Peyer's patch (tissue), 4 donors: Measurements from ENCODE around the gene KCNF1.

Experiments used
- CTCF ChIP-seq, 6 experiments: fragments of 450-650 bp in 4 of 6; fragments of 200-600 bp in 2 of 6; sonication (generic) in 1 of 6; IDR thresholded peaks; one replicate each; pipeline ENCODE4 v1.5.1; 2017 to 2019; ENCODE audit warnings: antibody characterized with exemption in 6 of 6, mild to moderate bottlenecking in 3 of 6, moderate library complexity in 1 of 6
- POLR2A ChIP-seq, 2 donors: fragments of 450-650 bp; IDR thresholded peaks; one replicate each; pipeline ENCODE4 v1.5.1; 2017; ENCODE audit warnings: antibody characterized with exemption in 2 of 2, mild to moderate bottlenecking in 2 of 2, moderate library complexity in 2 of 2

GRCh38 chr2:10931710-10932255 is 20.0 kb downstream of the KCNF1 start:
- TF ChIP-seq CTCF (IDR thresholded peaks at IDR 0.05) = no peak
- no peak for TF ChIP-seq POLR2A (IDR thresholded peaks at IDR 0.05)
